Endothelial cell of umbilical vein (primary cell): ENCODE measurements around the gene EXOC6B. TPM values are rescaled to one million over a fixed set of nuclear protein-coding genes. Genes with fewer than 3 reads are reported as not detected.

Source experiments
- BruUV-seq: library from RNA; stranded (reverse); fragments of 400-500 nt; replicated peaks from 2 replicates; lab custom pipeline; 2021; lab: Mats Ljungman, UMichigan
- CTCF ChIA-PET: fragments of 300-600, 350-600 bp; sonication (Branson Sonifier 250); formaldehyde crosslinking; loops from one replicate; lab custom pipeline; 2021; ENCODE audit warnings: antibody characterized with exemption, inconsistent platforms; lab: Charles Lee
- POLR2A ChIA-PET: fragments of 300-600, 350-600 bp; sonication (Branson Sonifier 250); formaldehyde crosslinking; loops from one replicate; lab custom pipeline; 2021; ENCODE audit warnings: antibody characterized with exemption, inconsistent platforms; lab: Charles Lee
- DNase-seq: peaks from one replicate; pipeline ENCODE4 v3.0.0-alpha.2; 2011; ENCODE audit warnings: low read depth, low spot score
- FAIRE-seq: peaks from 2 replicates; lab custom pipeline; 2011; peaks lifted over from hg19 to GRCh38; lab: Jason Lieb, UNC
- H2AFZ ChIP-seq: 2 replicates; pipeline ENCODE4 v1.6.0; 2012; ENCODE audit warnings: low read depth, low read length, control low read depth, inconsistent platforms
- H3K27ac ChIP-seq: 2 replicates; pipeline ENCODE4 v1.5.1; 2011; ENCODE audit warnings: low read depth, mild to moderate bottlenecking, control low read depth, low read length, moderate library complexity; ENCODE audit not compliant: insufficient read depth
- H3K27me3 ChIP-seq, 2 experiments: 2 replicates each; pipeline versions ENCODE4 v1.6.0 to v1.6.1; 2011; ENCODE audit warnings: low read length in 2 of 2, mixed read lengths in 1 of 2; ENCODE audit not compliant: control insufficient read depth in 2 of 2, insufficient read depth in 2 of 2
- H3K36me3 ChIP-seq, 2 experiments: 2 replicates in 1 of 2; 3 replicates in 1 of 2; pipeline ENCODE4 v1.5.1; 2011; ENCODE audit warnings: low read length in 2 of 2, mild to moderate bottlenecking in 1 of 2, moderate library complexity in 1 of 2; ENCODE audit not compliant: control insufficient read depth in 2 of 2, insufficient read depth in 2 of 2; ENCODE audit errors: extremely low read depth in 1 of 2
- H3K4me1 ChIP-seq: 3 replicates; pipeline ENCODE4 v1.5.1; 2011; ENCODE audit warnings: mild to moderate bottlenecking, low read length; ENCODE audit not compliant: control insufficient read depth, insufficient read depth; ENCODE audit errors: extremely low read depth
- H3K4me2 ChIP-seq: 2 replicates; pipeline ENCODE4 v1.6.1; 2011; ENCODE audit warnings: low read length, control low read depth, mixed read lengths; ENCODE audit not compliant: insufficient read depth
- H3K4me3 ChIP-seq, 3 experiments: fragments of 200-600 bp in 1 of 3; sonication (generic), shearing (Covaris generic) in 1 of 3; replicated peaks in 1 of 3; 2 replicates each; pipeline ENCODE4 v1.5.1; 2011 to 2016; ENCODE audit warnings: control low read depth in 3 of 3, low read length in 3 of 3, mild to moderate bottlenecking in 2 of 3, inconsistent platforms in 1 of 3, low read depth in 1 of 3, moderate library complexity in 1 of 3; ENCODE audit not compliant: insufficient read depth in 1 of 3
- H3K79me2 ChIP-seq: 2 replicates; pipeline ENCODE4 v1.6.0; 2012; ENCODE audit warnings: low read length, inconsistent platforms; ENCODE audit not compliant: control insufficient read depth, insufficient read depth
- H3K9ac ChIP-seq: replicated peaks from 2 replicates; pipeline ENCODE3; 2011; ENCODE audit warnings: low read length, control low read depth; ENCODE audit not compliant: insufficient read depth; ENCODE audit errors: extremely low read depth
- H3K9me1 ChIP-seq: replicated peaks from 3 replicates; pipeline ENCODE4 v1.6.0; 2011; ENCODE audit warnings: mild to moderate bottlenecking, low read length; ENCODE audit not compliant: control insufficient read depth, insufficient read depth; ENCODE audit errors: extremely low read depth
- H3K9me3 ChIP-seq: replicated peaks from 2 replicates; pipeline ENCODE4 v1.5.1; 2012; ENCODE audit warnings: low read length, inconsistent platforms; ENCODE audit not compliant: control insufficient read depth, insufficient read depth
- H4K20me1 ChIP-seq: replicated peaks from 2 replicates; pipeline ENCODE3; 2011; ENCODE audit warnings: mild to moderate bottlenecking, low read length; ENCODE audit not compliant: control insufficient read depth, insufficient read depth; ENCODE audit errors: extremely low read depth
- CTCF ChIP-seq, 2 donors: IDR thresholded peaks; 1 replicate in 1 of 2; 2 replicates in 1 of 2; pipeline ENCODE4 v1.5.1; 2011; ENCODE audit warnings: low read length in 2 of 2, mild to moderate bottlenecking in 2 of 2, moderate library complexity in 2 of 2, control low read depth in 1 of 2, inconsistent platforms in 1 of 2, low read depth in 1 of 2; ENCODE audit not compliant: insufficient read depth in 1 of 2; ENCODE audit errors: extremely low read depth in 1 of 2
- EZH2 ChIP-seq: IDR thresholded peaks from 2 replicates; pipeline ENCODE4 v1.6.1; 2012; ENCODE audit warnings: borderline replicate concordance, low read depth, mild to moderate bottlenecking, moderate library complexity, low read length, inconsistent platforms; ENCODE audit not compliant: severe bottlenecking
- FOS ChIP-seq: IDR thresholded peaks from 2 replicates; pipeline ENCODE4 v1.6.1; 2011; ENCODE audit warnings: mild to moderate bottlenecking, low read length, moderate library complexity, borderline replicate concordance; ENCODE audit not compliant: insufficient read depth
- GATA2 ChIP-seq: IDR thresholded peaks from 2 replicates; pipeline ENCODE4 v1.7.0; 2011; ENCODE audit warnings: low read depth, mild to moderate bottlenecking, moderate library complexity, mixed read lengths, low read length; ENCODE audit not compliant: insufficient read length, insufficient read depth
- JUN ChIP-seq: IDR thresholded peaks from 2 replicates; pipeline ENCODE4 v1.6.1; 2011; ENCODE audit warnings: borderline replicate concordance, low read depth; ENCODE audit not compliant: insufficient read length, insufficient read depth
- MYC ChIP-seq: IDR thresholded peaks from one replicate; pipeline ENCODE4 v1.6.1; 2011; ENCODE audit warnings: mild to moderate bottlenecking, low read depth, low read length
- POLR2A ChIP-seq: IDR thresholded peaks from 2 replicates; pipeline ENCODE4 v1.6.1; 2012; ENCODE audit warnings: low read depth, mild to moderate bottlenecking, control low read depth, low read length
- POLR2AphosphoS5 ChIP-seq: IDR thresholded peaks from 2 replicates; pipeline ENCODE4 v1.6.1; 2012; ENCODE audit warnings: low read depth, mild to moderate bottlenecking, control low read depth, low read length, moderate library complexity; ENCODE audit not compliant: insufficient read depth
- dilution Hi-C: fragments of 300-500 bp; cut with MboI; formaldehyde crosslinking; loops from one replicate; pipeline ENCODE4 v1.15.0; 2019; ENCODE audit warnings: low sequenced_read_pairs; ENCODE audit not compliant: extremely low pct_ligation_motif_present
- intact Hi-C: fragments of 100-400 bp; cut with micrococcal nuclease; formaldehyde crosslinking; loops from one replicate; pipeline ENCODE4 v1.10.0; 2022
- polyA plus RNA-seq, 4 experiments: library from polyadenylated mRNA; depleted of rRNA in 3 of 4; stranded (reverse) in 3 of 4; unstranded in 1 of 4; fragments of >200 nt; gene quantifications; 2 replicates each; pipeline versions ENCODE4 v1.2.1 to v1.2.3, GENCODE V29; 2011 to 2012; ENCODE audit warnings: missing spikeins in 1 of 4
- total RNA-seq: library from RNA; stranded (reverse); gene quantifications from 2 replicates; pipeline ENCODE4 v1.2.3, GENCODE V29; 2021
- TF ChIP-seq, protein P1 (sequence below): IDR thresholded peaks from 2 replicates; pipeline ENCODE4 v1.6.1; 2011; ENCODE audit not compliant: insufficient read depth, insufficient read length

EXOC6B gene
- total and polyA plus RNA-seq, 2 donors (not counting 3 experiments of a cell fraction or from before 2014, with no cell fraction given) = 10.8 to 34.8 TPM

- dilution Hi-C loops = no loop called here
- Histone ChIP-seq H3K4me3 (no peak overlapping the region), H3K9ac (no peak overlapping the region), H3K79me2 (no peaks in the 10 kb centered on the region), H3K4me1 (no peaks in the 10 kb centered on the region), H3K27ac (no peak overlapping the region), H3K27me3 (no peaks in the 10 kb centered on the region), H4K20me1 (no peaks in the 10 kb centered on the region), H3K36me3 (no peaks in the 10 kb centered on the region), H3K9me1 (no peaks in the 10 kb centered on the region), H3K4me2 (no peak overlapping the region), H3K9me3 (no peaks in the 10 kb centered on the region), H2AFZ (no peak overlapping the region)
- POLR2A ChIA-PET = no interaction called here
- CTCF ChIA-PET = interaction anchor here (1.4 to 2.2 kb wide), 3 partner anchors 9 to 700 kb away, joined by 3 to 12 read pairs (median 7); no protein-coding TSS in a partner anchor
- no TSS peak for BruUV-seq
- FAIRE-seq (no peak), DNase-seq (no peak)
- TF ChIP-seq EZH2 (no peak), FOS (no peak), POLR2A (no peak), GATA2 (no peak), JUN (no peak), CTCF (IDR thresholded peaks at IDR 0.05; ENCODE audit: extremely low read depth in 1 of 2, insufficient read depth in 1 of 2, low read depth in 1 of 2, low read length in 2 of 2) (no peak)
- intact Hi-C loops = no loop called here
Measured at GRCh38 chr2:72623481-72623880, 202.4 kb downstream of the EXOC6B start.

DNA sequence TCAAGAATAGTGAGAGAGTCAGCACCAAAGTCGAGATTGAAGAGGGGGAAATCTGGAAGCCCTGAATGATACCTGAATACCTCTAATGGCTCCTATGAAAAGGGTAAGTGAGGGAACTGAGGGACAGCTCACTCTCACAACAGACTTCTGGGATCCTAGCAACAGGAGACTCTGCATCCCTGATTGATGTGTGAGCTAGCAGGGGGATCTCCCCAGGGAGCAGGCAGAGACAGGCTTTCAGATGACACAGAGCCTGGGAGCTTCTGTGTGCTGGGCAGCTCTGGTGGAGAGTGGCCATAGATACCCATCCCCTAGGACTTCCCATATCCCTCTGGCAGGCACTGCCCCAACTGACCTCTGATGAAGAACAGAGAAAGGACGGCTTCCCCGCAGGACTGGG, 206.2 kb downstream of the EXOC6B start:
- no peak overlapping the region for H3K4me3 ChIP-seq
- dilution Hi-C loops = no loop called here
- intact Hi-C loops = no loop called here
- H3K27me3 ChIP-seq = no peaks in the 10 kb centered on the region
- H3K9ac ChIP-seq = no peak overlapping the region
- no peak overlapping the region for H3K27ac ChIP-seq
- H4K20me1 ChIP-seq = no peaks in the 10 kb centered on the region
- no peak for FAIRE-seq
- H3K9me3 ChIP-seq = no peaks in the 10 kb centered on the region
- no peaks in the 10 kb centered on the region for H3K4me1 ChIP-seq
- BruUV-seq = no TSS peak
- H3K4me2 ChIP-seq = no peak overlapping the region
- no peaks in the 10 kb centered on the region for H3K36me3 ChIP-seq
- TF ChIP-seq, protein P1, sequence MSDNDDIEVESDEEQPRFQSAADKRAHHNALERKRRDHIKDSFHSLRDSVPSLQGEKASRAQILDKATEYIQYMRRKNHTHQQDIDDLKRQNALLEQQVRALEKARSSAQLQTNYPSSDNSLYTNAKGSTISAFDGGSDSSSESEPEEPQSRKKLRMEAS = no peak
- no peak for TF ChIP-seq POLR2A
- no peak for TF ChIP-seq EZH2
- TF ChIP-seq JUN = no peak
- no peak for TF ChIP-seq POLR2AphosphoS5
- TF ChIP-seq GATA2 = no peak
- TF ChIP-seq MYC = no peak
- TF ChIP-seq CTCF (IDR thresholded peaks at IDR 0.05; ENCODE audit: extremely low read depth in 1 of 2, insufficient read depth in 1 of 2, low read depth in 1 of 2, low read length in 2 of 2) = no peak
- no peak for TF ChIP-seq FOS
- ChIA-PET CTCF (interaction anchor here (3.3 kb wide), 1 partner anchor 13 kb away, joined by 14 read pairs; no protein-coding TSS in a partner anchor), POLR2A (no interaction called here)
- H3K79me2 ChIP-seq = no peaks in the 10 kb centered on the region
- DNase-seq = no peak
- H3K9me1 ChIP-seq = no peaks in the 10 kb centered on the region
- H2AFZ ChIP-seq = no peak overlapping the region
